Measurements from ENCODE around the gene VAV3. TPM values are rescaled to one million over a fixed set of nuclear protein-coding genes. Genes with fewer than 3 reads are reported as not detected.

Gene VAV3
- total and polyA plus RNA-seq, 3 donors from 2014 or later: 10.1 to 11.4 (median 11.3) TPM

- no peaks in the 10 kb centered on the region for H3K4me1 ChIP-seq
- intact Hi-C loops (cut with DNase I; ENCODE audit: low total_unique reads): no loop called here
These were observed 275.2 kb downstream of the VAV3 start for GRCh38 chr1:107689733-107690132.

GRCh38 chr1:107689159-107689558 lies 275.8 kb downstream of the VAV3 start:
- no peak overlapping the region for H3K27ac ChIP-seq
- no peaks in the 10 kb centered on the region for H3K4me1 ChIP-seq
- no peak for DNase-seq

More at GRCh38 chr1:107689733-107690132, 275.2 kb downstream of the VAV3 start:
- no peak overlapping the region for H3K4me3 ChIP-seq
- H3K9me3 ChIP-seq: no peaks in the 10 kb centered on the region
- no peaks in the 10 kb centered on the region for H3K27me3 ChIP-seq
- no peaks in the 10 kb centered on the region for H3K36me3 ChIP-seq (ENCODE audit: low read depth, missing control alignments)
- WGBS, 2 donors: 85 to 90% methylated on average over 4 of the region's 4 CpGs
- no peak for TF ChIP-seq POLR2A (IDR thresholded peaks at IDR 0.05)
- no peak for TF ChIP-seq CTCF (IDR thresholded peaks at IDR 0.05)
- no peak for DNase-seq
- no peak overlapping the region for H3K27ac ChIP-seq

GRCh38 chr1:107687849-107688753 lies 276.9 kb downstream of the VAV3 start:
- intact Hi-C loops (cut with DNase I; ENCODE audit: low total_unique reads): no loop called here
- no peak overlapping the region for H3K27ac ChIP-seq
- WGBS, 2 donors: 91 to 92% methylated on average over 9 of the region's 9 CpGs
- no peak for DNase-seq
- H3K4me3 ChIP-seq: no peak overlapping the region
- no peaks in the 10 kb centered on the region for H3K27me3 ChIP-seq
- no peaks in the 10 kb centered on the region for H3K4me1 ChIP-seq
- TF ChIP-seq CTCF (IDR thresholded peaks at IDR 0.05): no peak
- H3K36me3 ChIP-seq (ENCODE audit: low read depth, missing control alignments): no peaks in the 10 kb centered on the region
- H3K9me3 ChIP-seq: no peaks in the 10 kb centered on the region

More at GRCh38 chr1:107689159-107689558, 275.8 kb downstream of the VAV3 start:
- TF ChIP-seq CTCF (IDR thresholded peaks at IDR 0.05): no peak
- no peak for TF ChIP-seq POLR2A (IDR thresholded peaks at IDR 0.05)
- Histone ChIP-seq H3K36me3 (ENCODE audit: low read depth, missing control alignments) (no peaks in the 10 kb centered on the region), H3K27me3 (no peaks in the 10 kb centered on the region), H3K9me3 (no peaks in the 10 kb centered on the region), H3K4me3 (no peak overlapping the region)
- 57 to 71% methylated on average over 1 of the region's 1 CpG for WGBS, 2 donors
- intact Hi-C loops (cut with DNase I; ENCODE audit: low total_unique reads): no loop called here

- TF ChIP-seq CTCF (IDR thresholded peaks at IDR 0.05) (no peak), POLR2A (IDR thresholded peaks at IDR 0.05) (no peak)
- H3K27ac ChIP-seq: no peak overlapping the region
- H3K36me3 ChIP-seq (ENCODE audit: low read depth, missing control alignments): no peaks in the 10 kb centered on the region
- 83 to 88% methylated on average over 2 of the region's 2 CpGs for WGBS, 2 donors
- H3K27me3 ChIP-seq: no peaks in the 10 kb centered on the region
- H3K4me3 ChIP-seq: no peak overlapping the region
- H3K9me3 ChIP-seq: no peaks in the 10 kb centered on the region
- H3K4me1 ChIP-seq: no peaks in the 10 kb centered on the region
- DNase-seq: no peak
- intact Hi-C loops (cut with DNase I; ENCODE audit: low total_unique reads): no loop called here
These were observed 281.3 kb downstream of the VAV3 start for GRCh38 chr1:107683683-107684082.
